ENCODE data around the gene OPCML.

The OPCML gene

GRCh38 chr11:133467686-133468085, 64.6 kb downstream of the OPCML start:
- DNase-seq (ENCODE audit: low spot score): no peak
- TF ChIP-seq, protein P1, sequence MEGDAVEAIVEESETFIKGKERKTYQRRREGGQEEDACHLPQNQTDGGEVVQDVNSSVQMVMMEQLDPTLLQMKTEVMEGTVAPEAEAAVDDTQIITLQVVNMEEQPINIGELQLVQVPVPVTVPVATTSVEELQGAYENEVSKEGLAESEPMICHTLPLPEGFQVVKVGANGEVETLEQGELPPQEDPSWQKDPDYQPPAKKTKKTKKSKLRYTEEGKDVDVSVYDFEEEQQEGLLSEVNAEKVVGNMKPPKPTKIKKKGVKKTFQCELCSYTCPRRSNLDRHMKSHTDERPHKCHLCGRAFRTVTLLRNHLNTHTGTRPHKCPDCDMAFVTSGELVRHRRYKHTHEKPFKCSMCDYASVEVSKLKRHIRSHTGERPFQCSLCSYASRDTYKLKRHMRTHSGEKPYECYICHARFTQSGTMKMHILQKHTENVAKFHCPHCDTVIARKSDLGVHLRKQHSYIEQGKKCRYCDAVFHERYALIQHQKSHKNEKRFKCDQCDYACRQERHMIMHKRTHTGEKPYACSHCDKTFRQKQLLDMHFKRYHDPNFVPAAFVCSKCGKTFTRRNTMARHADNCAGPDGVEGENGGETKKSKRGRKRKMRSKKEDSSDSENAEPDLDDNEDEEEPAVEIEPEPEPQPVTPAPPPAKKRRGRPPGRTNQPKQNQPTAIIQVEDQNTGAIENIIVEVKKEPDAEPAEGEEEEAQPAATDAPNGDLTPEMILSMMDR (IDR thresholded peaks at IDR 0.05; ENCODE audit: extremely low read depth, missing control alignments): no peak

DNA sequence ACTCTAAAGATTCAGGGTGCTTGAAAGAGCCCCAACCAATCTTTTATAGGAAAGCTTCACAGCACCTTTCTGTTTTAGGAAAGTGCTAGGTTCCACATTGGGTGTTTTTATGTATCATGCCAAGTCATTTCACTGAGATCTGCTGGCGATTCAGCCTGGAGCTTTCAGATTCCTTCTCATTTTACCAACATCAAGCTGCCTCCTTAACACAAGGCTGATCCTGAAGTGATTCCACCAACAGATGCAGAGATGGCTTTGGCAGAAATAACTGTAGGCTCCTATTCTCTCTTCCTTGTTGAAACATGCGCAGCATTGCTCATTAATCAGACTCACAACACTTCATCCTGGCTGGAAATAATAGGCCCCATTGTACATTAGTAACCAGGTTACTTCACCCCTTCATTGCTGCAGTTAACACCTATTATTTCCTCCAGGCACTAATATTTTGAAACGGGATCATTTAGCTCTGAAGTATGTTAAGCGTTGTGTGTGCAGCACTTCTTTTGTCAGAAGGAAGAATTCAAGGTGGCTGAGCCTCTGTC, 89.0 kb downstream of the OPCML start:
- DNase-seq (ENCODE audit: low spot score): no peak

DNA sequence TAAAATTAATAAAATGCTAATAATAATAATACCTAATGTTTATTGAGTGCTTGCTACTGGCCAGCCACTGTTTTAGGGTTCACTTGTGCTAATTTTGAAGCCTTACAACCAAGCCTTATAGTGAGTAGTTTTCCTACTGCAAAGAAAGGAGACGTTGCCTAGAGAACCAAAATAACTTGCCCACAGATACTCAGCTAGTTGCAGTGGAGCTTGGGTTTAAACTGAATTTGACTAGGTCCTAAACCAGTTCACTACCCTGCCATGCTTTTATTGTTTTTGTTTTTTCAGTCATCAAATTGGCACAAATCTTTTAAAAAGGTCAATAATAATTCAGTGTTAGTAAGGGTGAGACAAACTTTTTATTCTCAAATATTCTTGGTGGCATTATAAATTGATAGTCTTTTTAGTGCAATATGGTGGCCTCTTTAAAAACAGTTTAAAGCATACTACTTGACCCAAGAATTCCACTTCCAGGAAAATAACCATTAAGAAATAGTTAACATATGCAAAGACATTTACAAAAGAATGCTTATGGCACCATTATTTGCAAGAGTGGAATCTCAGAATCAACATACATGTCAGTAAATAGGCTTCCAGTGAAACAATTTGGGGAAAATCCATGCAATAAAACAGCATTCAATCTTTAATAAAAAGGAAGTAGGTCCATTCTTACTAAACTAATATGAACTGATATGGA, 90.2 kb downstream of the OPCML start:
- no peak for DNase-seq (ENCODE audit: low spot score)
- TF ChIP-seq, protein P1 (IDR thresholded peaks at IDR 0.05; ENCODE audit: extremely low read depth, missing control alignments): no peak

More for the DNA sequence above, 89.0 kb downstream of the OPCML start:
- TF ChIP-seq, protein P1 (IDR thresholded peaks at IDR 0.05; ENCODE audit: extremely low read depth, missing control alignments): no peak

DNA sequence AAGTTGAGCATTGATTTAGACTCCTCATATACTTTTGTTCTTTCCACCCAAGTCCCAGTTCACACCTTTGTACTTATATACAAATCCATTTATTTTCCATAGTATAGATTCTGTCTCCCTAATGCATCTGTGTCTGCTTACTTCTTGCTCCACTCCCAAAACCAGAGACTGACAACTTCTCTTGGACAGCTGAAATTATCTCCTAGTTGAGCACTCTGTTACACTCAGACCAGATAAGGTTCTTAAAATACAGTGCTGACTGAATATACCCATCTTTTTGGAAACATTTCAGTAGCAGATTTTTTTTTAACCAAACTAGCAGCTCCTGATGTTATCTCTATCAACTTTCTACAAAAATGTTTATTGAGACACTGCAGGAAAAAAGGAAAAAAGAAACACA, 106.3 kb downstream of the OPCML start:
- TF ChIP-seq, protein P1 (IDR thresholded peaks at IDR 0.05; ENCODE audit: extremely low read depth, missing control alignments): no peak

DNA sequence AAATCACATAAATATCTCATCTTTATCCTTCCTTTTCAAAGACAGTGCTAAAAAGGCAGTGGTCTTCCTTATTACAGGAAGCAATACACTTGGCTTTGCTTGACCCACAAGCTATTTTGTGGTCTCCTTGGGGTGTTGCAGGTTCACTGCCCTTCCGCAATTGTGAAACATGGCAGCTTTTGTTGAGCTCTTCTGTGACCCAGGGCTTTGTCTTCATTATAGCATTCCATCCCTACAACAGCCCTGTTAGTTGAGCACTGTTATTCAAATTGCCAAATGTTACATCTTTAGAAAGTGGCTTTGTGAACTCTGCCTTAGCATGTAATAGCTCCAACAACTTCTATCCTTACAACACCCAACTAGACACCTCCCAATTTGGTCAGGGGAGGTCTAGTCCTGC, 107.1 kb downstream of the OPCML start:
- TF ChIP-seq, protein P1 (IDR thresholded peaks at IDR 0.05; ENCODE audit: extremely low read depth, missing control alignments): no peak
- no peak for DNase-seq (ENCODE audit: low spot score)

More for the DNA sequence above, 106.3 kb downstream of the OPCML start:
- no peak for DNase-seq (ENCODE audit: low spot score)

- DNase-seq (ENCODE audit: low spot score): no peak
- TF ChIP-seq, protein P1 (IDR thresholded peaks at IDR 0.05; ENCODE audit: extremely low read depth, missing control alignments): no peak
Observed at GRCh38 chr11:133418218-133418617, 114.1 kb downstream of the OPCML start.

- no peak for DNase-seq (ENCODE audit: low spot score)
- TF ChIP-seq, protein P1 (IDR thresholded peaks at IDR 0.05; ENCODE audit: extremely low read depth, missing control alignments): no peak
Observed at GRCh38 chr11:133414506-133414905, 117.8 kb downstream of the OPCML start.
